IPS-NIHi7 (cell line): ENCODE data around the gene MAP4K4.
"Not testable (repeated sequence)": the region's sequence is repeated elsewhere in the genome, so short reads cannot be mapped to it uniquely, and the experiment has no call there.

Experiments
- DNase-seq: peaks from one replicate; pipeline ENCODE4 v3.0.0; 2012; ENCODE audit warnings: mixed read lengths; ENCODE audit errors: extremely low spot score

The MAP4K4 gene

DNA sequence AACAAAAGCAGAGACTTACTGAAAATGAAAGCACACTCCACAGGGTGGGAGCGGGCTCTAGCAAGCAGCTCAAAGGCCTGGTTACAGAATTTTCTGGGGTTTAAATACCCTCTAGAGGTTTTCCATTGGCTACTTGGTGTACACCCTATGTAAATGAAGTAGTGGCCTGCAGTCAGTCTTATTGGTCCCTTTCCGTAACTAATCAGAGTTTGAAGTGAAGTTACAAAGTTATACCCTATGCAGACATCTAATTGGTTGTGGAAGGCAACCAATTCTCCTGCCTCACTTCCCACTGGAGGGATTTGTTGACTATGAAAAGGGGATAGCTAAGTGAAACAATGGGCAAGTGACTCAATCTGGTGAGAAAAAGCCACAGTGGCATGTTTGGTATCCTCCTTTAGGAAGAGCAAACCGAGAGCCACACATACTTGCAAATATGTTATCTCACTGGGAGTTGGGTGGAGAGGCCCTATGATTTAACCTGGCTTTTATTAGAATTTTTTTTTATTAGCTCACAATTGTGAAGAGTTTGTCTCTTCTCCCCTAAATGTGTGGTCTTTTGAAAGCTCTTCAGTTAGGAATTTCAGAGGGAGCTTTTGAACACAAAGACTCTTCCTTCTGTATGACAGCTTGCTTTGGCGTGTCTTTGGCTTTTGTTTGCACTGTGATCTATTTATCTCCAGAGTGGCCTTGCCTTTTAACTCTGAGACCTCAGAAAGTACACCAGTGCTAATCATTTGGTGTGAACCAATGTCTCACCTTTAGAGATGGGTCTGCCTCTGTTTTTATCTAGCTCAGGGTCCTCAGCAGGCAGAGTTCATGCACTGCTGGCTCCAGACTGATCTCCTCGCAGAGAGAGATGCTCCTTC is 69.6 kb downstream of the MAP4K4 start:
- no peak for DNase-seq

GRCh38 chr2:101768556-101769220 is 71.2 kb downstream of the MAP4K4 start:
- DNase-seq = no peak

DNA sequence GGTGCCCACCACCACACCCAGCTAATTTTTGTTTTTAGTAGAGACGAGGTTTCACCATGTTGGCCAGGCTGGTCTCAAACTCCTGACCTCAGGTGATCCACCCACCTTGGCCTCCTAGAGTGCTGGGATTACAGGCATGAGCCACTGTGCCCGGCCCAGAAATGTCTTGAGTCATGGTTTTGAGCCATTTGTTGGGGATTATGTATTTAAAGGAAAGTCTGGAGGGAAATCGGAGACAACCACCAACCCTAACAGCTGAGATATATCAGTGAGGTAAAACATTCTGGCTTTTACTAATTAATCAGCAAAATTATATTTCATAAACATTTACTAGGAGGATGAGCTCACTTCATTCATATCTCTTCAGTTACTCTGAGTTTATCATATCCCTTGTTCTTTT is 72.2 kb downstream of the MAP4K4 start:
- not testable (repeated sequence) for DNase-seq

GRCh38 chr2:101770726-101771125 is 73.2 kb downstream of the MAP4K4 start:
- no peak for DNase-seq

GRCh38 chr2:101771227-101771902 is 73.9 kb downstream of the MAP4K4 start:
- DNase-seq = no peak

GRCh38 chr2:101771910-101772321 is 74.4 kb downstream of the MAP4K4 start:
- DNase-seq = no peak

- no peak for DNase-seq
Observed at GRCh38 chr2:101773137-101773536, 75.6 kb downstream of the MAP4K4 start.

DNA sequence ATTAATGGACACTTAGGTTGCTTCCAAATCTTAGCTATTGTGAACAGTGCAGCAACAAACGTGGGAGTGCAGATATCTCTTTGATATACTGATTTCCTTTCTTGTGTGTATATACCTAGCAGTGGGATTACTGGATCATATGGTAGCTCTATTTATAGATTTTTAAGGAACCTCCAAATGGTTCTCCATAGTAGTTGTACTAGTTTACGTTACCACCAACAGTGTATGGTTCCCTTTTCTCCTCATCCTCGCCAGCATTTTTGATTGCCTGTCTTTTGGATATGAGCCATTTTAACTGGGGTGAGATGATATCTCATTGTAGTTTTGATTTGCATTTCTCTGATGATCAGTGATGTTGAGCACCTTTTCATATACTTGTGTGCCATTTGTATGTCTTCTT is 76.5 kb downstream of the MAP4K4 start:
- not testable (repeated sequence) for DNase-seq

- DNase-seq = no peak
Observed at GRCh38 chr2:101775092-101775491, 77.6 kb downstream of the MAP4K4 start.

GRCh38 chr2:101775636-101776035 is 78.1 kb downstream of the MAP4K4 start:
- DNase-seq = no peak

DNA sequence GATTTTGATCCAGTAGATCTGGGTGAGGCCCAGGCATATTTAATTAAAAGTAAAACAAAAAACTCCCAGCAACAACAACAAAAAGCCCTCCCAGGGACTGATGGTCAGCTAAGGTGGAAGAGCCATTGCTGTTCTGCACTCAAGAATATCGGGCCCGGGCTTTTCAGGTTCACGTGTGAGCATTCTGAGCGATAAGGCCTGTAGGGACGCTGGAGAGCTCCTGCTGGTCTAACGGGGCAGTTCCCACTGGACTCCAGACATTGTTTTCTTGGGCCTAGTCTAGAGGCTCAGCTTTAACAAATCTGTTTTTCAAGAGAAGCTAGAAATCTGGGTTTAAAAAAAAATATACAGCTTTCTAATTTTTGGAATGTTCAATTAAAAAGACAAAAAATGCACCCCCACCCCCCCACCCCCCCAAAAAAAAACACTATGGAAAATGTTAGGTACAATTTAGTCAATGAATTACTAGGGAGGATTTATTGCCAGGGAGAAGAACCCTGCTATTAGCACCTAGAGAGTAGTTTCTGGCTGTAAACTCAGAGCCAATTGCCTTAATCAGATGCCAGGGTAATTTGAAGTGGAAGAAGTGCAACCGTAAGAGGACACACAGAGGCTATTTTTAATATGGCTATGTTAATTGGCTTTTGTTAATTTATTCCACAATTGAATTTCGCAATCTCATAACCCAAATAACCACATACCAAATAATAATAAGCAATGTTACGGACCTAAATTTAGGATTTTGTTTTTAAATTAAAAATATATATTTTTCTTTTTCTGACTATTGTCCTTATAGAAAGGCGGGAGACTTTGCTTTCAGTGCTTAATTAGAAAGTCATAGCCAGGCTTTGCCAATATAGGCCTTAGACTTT is 78.9 kb downstream of the MAP4K4 start:
- DNase-seq = peak; percentile 43

DNA sequence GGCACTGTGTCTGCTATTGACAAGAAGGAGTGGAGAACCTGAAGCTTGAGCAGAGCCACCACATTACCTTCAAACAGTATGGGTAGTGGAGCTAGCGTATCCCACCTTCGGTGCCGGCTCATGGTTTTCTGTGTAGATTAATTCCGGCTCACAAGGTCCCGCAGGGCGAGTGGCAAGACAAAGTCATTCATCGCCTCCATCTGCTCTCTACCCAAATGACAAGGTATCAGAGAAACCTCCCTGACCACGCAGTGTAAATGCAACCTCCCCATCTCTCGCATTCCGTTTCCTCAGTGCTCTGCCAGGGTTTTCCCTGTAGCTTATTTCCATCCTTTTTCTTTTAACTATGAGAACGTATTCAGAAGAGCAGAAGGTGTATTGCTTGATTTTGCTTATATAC is 79.8 kb downstream of the MAP4K4 start:
- DNase-seq = no peak

DNA sequence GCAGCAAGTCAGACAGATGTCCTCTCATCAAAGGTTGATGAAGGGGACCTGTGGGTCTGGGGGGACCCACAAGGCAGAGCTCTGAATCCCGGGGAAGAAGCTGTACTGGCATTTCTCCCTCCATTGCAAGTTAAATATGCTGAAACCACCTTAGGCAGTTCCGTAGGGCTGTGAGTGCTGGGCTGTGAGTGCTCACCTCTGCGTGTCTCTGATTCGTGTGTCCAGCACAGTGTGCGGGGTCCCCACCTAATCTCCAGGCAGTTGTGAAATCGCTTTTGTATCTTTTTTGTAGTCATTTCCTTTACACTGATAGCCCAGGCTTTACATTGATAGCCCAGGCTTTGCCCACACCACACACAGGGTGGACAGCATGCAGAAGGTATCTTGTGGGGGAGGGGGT is 80.6 kb downstream of the MAP4K4 start:
- no peak for DNase-seq

- DNase-seq = no peak
Observed at GRCh38 chr2:101779190-101779589, 81.7 kb downstream of the MAP4K4 start.

DNA sequence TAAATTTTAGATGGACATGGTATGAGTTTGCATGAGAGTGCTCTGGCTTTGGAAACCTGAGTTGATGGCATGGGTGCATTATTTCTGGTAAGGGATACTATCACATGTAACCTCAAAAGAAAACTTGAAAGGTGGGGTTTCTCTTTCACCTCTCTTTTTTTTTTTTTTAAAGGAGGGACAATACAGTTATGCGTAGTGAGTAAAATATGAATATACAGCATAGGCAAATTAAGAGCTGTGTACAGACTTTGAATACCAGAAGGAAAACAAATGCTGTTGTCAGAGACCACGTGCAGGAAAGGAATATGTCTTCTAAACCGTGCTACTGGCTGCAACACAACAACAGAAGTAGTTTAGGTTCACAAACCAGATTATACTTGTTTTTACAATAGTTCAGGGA is 82.1 kb downstream of the MAP4K4 start:
- no peak for DNase-seq

DNA sequence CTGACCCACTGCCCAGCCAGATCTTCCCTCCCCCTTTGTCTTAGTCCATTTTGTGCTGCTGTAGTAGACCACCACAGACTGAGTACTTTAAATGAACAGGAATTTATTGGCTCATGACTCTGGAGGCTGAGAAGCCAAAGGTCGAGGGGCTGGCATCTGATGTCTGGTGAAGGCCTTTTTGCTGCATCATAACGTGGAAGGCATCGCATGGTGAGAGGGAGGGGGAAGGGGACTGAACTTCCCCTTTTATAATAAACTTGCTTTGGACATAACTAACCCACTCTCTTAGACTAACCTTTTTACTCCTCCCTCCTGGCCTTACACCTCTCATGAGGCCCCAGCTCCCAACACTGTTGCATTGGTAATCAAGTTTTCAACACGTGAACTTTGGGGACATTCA is 83.8 kb downstream of the MAP4K4 start:
- no peak for DNase-seq

- no peak for DNase-seq
Observed at GRCh38 chr2:101781791-101782426, 84.4 kb downstream of the MAP4K4 start.

DNA sequence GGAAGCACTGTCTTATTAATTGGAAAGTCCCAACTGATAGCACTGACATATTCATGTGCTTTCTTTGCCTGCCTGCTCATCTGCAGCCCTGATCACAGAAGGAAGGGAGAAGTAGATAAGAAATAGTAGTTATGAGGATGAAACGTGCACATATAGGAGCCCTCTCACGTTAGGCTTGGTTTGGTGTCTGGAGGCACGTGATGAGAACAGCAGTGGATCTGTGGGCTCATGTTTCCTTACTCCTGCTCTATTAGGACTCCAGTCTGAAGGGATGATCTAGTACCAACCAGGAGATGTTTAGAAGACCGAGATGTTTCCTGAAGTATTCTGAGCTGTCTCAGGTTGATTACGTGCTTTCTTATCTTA is 84.9 kb downstream of the MAP4K4 start:
- DNase-seq = no peak

- DNase-seq = no peak
Observed at GRCh38 chr2:101787097-101787496, 89.6 kb downstream of the MAP4K4 start.

GRCh38 chr2:101788565-101788964 is 91.1 kb downstream of the MAP4K4 start:
- DNase-seq = no peak
